ENCODE data around the gene EMD. TPM values are rescaled to one million over a fixed set of nuclear protein-coding genes. Genes with fewer than 3 reads are reported as not detected.

EMD gene
- total and polyA plus RNA-seq, 10 of the 15 experiments (the other 5 are each of a cell fraction or from before 2014, with no cell fraction given), result 0.76 to 100 (median 43.2) TPM

DNA sequence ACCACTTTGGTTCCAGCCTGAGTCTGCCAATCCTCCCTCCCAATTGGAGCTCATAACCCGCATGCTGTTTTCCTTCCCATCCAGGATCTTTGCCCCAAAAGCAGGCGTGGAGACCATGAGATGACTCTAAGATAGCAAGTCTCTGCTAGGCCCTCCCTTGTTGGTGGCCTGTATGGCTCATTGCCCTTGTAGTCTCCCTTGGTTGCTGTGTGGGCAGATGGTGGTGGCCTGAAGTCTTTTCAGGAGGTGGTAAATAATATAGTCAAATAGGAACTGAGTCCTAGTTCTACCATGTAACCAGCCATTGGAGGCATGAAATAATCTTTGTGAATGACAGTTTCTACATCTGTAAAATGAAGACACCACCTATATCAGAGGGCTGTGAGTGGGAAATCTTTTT, 50.6 kb downstream of the EMD start:
- H3K79me2 ChIP-seq (ENCODE audit: control insufficient read depth, insufficient read depth, low read length), result peaks cover 12% of the 10 kb centered on the region
- WGBS (ENCODE audit: insufficient coverage, insufficient replicate concordance, low lambda C conversion rate, missing lambda C conversion rate), result 32% methylated on average over 2 of the region's 2 CpGs
- CTCF ChIA-PET, result interaction anchor here (0.6 to 2.3 kb wide), 3 partner anchors 19 to 56 kb away, joined by 3 to 12 read pairs (median 5); partner anchors contain the start of gene RPL10
- in situ Hi-C loops (cut with MboI) (no loop called here), intact Hi-C loops (cut with micrococcal nuclease; ENCODE audit: unreplicated experiment) (loop anchor here (10.0 kb wide), 1 partner anchor 55 kb away; the partner anchor contains the start of genes EMD and FLNA)
- H3K9me3 ChIP-seq (replicated peaks; ENCODE audit: control insufficient read depth, insufficient read depth, low read length), result no peaks in the 10 kb centered on the region; the same call in 2 of the 3 replicates
- H3K36me3 ChIP-seq (ENCODE audit: control insufficient read depth in 2 of 2, insufficient read depth in 2 of 2, low read length in 1 of 2), result peaks cover 0 to 2% of the 10 kb centered on the region in 2 experiments; a peak in 1 of 4 replicates
- no peak overlapping the region for H3K27ac ChIP-seq (ENCODE audit: control insufficient read depth, insufficient read depth)
- H3K4me1 ChIP-seq (ENCODE audit: control insufficient read depth, insufficient read depth, low read length), result no peaks in the 10 kb centered on the region
- no peaks in the 10 kb centered on the region for H4K20me1 ChIP-seq (ENCODE audit: control insufficient read depth, insufficient read depth)
- H2AFZ ChIP-seq (ENCODE audit: control insufficient read depth, low read depth, low read length), result no peak overlapping the region
- peak overlapping the region; percentile 52 for H3K4me2 ChIP-seq (ENCODE audit: control insufficient read depth, insufficient read depth)
- FAIRE-seq, result no peak
- TF ChIP-seq CBX5 (IDR thresholded peaks at IDR 0.05; ENCODE audit: low read depth), result no peak
- TF ChIP-seq MYC (IDR thresholded peaks at IDR 0.05; ENCODE audit: insufficient read depth, insufficient read length, insufficient replicate concordance, low read length, severe bottlenecking), result no peak
- TF ChIP-seq, protein P1, sequence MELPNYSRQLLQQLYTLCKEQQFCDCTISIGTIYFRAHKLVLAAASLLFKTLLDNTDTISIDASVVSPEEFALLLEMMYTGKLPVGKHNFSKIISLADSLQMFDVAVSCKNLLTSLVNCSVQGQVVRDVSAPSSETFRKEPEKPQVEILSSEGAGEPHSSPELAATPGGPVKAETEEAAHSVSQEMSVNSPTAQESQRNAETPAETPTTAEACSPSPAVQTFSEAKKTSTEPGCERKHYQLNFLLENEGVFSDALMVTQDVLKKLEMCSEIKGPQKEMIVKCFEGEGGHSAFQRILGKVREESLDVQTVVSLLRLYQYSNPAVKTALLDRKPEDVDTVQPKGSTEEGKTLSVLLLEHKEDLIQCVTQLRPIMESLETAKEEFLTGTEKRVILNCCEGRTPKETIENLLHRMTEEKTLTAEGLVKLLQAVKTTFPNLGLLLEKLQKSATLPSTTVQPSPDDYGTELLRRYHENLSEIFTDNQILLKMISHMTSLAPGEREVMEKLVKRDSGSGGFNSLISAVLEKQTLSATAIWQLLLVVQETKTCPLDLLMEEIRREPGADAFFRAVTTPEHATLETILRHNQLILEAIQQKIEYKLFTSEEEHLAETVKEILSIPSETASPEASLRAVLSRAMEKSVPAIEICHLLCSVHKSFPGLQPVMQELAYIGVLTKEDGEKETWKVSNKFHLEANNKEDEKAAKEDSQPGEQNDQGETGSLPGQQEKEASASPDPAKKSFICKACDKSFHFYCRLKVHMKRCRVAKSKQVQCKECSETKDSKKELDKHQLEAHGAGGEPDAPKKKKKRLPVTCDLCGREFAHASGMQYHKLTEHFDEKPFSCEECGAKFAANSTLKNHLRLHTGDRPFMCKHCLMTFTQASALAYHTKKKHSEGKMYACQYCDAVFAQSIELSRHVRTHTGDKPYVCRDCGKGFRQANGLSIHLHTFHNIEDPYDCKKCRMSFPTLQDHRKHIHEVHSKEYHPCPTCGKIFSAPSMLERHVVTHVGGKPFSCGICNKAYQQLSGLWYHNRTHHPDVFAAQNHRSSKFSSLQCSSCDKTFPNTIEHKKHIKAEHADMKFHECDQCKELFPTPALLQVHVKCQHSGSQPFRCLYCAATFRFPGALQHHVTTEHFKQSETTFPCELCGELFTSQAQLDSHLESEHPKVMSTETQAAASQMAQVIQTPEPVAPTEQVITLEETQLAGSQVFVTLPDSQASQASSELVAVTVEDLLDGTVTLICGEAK (IDR thresholded peaks at IDR 0.05; ENCODE audit: borderline replicate concordance), result no peak
- TF ChIP-seq MEF2B (IDR thresholded peaks at IDR 0.05; ENCODE audit: partially characterized antibody, poor library complexity, severe bottlenecking), result no peak
- TF ChIP-seq, protein P2, sequence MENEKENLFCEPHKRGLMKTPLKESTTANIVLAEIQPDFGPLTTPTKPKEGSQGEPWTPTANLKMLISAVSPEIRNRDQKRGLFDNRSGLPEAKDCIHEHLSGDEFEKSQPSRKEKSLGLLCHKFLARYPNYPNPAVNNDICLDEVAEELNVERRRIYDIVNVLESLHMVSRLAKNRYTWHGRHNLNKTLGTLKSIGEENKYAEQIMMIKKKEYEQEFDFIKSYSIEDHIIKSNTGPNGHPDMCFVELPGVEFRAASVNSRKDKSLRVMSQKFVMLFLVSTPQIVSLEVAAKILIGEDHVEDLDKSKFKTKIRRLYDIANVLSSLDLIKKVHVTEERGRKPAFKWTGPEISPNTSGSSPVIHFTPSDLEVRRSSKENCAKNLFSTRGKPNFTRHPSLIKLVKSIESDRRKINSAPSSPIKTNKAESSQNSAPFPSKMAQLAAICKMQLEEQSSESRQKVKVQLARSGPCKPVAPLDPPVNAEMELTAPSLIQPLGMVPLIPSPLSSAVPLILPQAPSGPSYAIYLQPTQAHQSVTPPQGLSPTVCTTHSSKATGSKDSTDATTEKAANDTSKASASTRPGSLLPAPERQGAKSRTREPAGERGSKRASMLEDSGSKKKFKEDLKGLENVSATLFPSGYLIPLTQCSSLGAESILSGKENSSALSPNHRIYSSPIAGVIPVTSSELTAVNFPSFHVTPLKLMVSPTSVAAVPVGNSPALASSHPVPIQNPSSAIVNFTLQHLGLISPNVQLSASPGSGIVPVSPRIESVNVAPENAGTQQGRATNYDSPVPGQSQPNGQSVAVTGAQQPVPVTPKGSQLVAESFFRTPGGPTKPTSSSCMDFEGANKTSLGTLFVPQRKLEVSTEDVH (IDR thresholded peaks at IDR 0.05; ENCODE audit: low read depth, partially characterized antibody), result no peak
- TF ChIP-seq FOXM1 (IDR thresholded peaks at IDR 0.05; ENCODE audit: low read depth, low read length), result no peak
- no peak for TF ChIP-seq GABPA (IDR thresholded peaks at IDR 0.05; ENCODE audit: low read depth)
- no peak for TF ChIP-seq SUZ12 (IDR thresholded peaks at IDR 0.05; ENCODE audit: unreplicated experiment)
- TF ChIP-seq KDM1A (IDR thresholded peaks at IDR 0.05; ENCODE audit: borderline replicate concordance), result no peak
- no peak for TF ChIP-seq CEBPB (IDR thresholded peaks at IDR 0.05; ENCODE audit: borderline replicate concordance in 1 of 2, low read depth in 2 of 2, low read length in 2 of 2)
- TF ChIP-seq SMAD5 (IDR thresholded peaks at IDR 0.05; ENCODE audit: low read depth), result no peak
- no peak for DNase-seq (ENCODE audit: low read depth, low spot score)
- SMC1A ChIA-PET (ENCODE audit: uncharacterized antibody, unreplicated experiment), result interaction anchor here (1.2 to 1.3 kb wide), 2 partner anchors 19 to 46 kb away, joined by 3 read pairs; no protein-coding TSS in a partner anchor
- H3K4me3 ChIP-seq, result peak overlapping the region; percentile 73; the same call in 1 of the 2 replicates
- BruUV-seq (replicated peaks), result TSS peak; percentile 78
- POLR2A ChIA-PET, result interaction anchor here (0.6 to 4.1 kb wide), 5 partner anchors 18 to 98 kb away, joined by 3 to 32 read pairs (median 5); partner anchors contain the start of genes FLNA, RPL10 and TAFAZZIN
- ATAC-seq, result peak; percentile 18
- no peak overlapping the region for H3K9ac ChIP-seq (ENCODE audit: control insufficient read depth, insufficient read depth, low read length)
- H3K27me3 ChIP-seq (replicated peaks in 1 of 2; ENCODE audit: control insufficient read depth in 2 of 2, insufficient read depth in 2 of 2, low read length in 1 of 2), result no peaks in the 10 kb centered on the region
- RAD21 ChIA-PET (ENCODE audit: unreplicated experiment), result interaction anchor here (1.0 kb wide), 2 partner anchors 18 to 49 kb away, joined by 3 to 4 read pairs; no protein-coding TSS in a partner anchor
